ENCODE results near the gene TAOK2.

DNA sequence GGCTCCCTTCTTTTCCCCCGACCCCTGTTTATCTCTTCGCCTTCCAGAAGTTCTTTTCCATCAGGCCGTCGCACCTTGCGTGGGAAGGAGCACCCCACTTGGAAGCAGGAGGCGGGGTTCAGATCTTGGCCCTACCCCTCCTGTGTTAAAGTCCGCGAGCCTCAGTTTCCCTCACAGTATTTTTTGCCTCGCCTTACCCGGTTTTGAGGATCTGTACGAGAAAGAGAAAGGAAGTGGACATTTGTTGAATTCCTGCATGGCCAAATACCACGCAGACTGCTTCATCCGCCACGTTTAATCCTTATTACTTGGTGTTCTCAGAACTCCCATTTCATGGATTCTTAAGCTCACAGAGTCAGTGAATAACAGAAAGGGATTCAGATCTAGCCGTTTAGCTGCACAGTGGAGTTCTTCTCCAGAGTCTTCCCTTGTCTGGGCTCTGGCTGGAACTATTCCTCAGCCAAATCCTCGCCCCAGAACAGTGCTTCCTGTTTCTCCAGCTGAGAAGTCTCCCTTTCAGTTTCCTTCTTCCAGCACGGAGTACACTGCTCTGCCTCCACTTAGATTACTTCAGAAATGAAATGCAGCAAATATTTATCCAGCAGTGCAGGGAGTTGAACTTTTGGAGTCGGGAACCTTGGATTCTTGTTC lies 11.2 kb upstream of the TAOK2 start:
- TF ChIP-seq, protein P1, sequence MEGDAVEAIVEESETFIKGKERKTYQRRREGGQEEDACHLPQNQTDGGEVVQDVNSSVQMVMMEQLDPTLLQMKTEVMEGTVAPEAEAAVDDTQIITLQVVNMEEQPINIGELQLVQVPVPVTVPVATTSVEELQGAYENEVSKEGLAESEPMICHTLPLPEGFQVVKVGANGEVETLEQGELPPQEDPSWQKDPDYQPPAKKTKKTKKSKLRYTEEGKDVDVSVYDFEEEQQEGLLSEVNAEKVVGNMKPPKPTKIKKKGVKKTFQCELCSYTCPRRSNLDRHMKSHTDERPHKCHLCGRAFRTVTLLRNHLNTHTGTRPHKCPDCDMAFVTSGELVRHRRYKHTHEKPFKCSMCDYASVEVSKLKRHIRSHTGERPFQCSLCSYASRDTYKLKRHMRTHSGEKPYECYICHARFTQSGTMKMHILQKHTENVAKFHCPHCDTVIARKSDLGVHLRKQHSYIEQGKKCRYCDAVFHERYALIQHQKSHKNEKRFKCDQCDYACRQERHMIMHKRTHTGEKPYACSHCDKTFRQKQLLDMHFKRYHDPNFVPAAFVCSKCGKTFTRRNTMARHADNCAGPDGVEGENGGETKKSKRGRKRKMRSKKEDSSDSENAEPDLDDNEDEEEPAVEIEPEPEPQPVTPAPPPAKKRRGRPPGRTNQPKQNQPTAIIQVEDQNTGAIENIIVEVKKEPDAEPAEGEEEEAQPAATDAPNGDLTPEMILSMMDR (IDR thresholded peaks at IDR 0.05; ENCODE audit: poor library complexity): no peak
- no peak for TF ChIP-seq EZH2 (IDR thresholded peaks at IDR 0.05; ENCODE audit: borderline replicate concordance)
- no peak for TF ChIP-seq EZH2phosphoT487 (IDR thresholded peaks at IDR 0.05; ENCODE audit: low read depth, severe bottlenecking, unreplicated experiment)
